ENCODE results near the gene CLK1.

GRCh38 chr2:200909958-200910357 is 45.5 kb upstream of the CLK1 start:
- TF ChIP-seq SP1 (IDR thresholded peaks at IDR 0.05) (no peak), SP1 (CRISPR knock-in tag; IDR thresholded peaks at IDR 0.05) (no peak), ZNF619 (CRISPR knock-in tag; IDR thresholded peaks at IDR 0.05) (no peak), FOXA1 (IDR thresholded peaks at IDR 0.05) (no peak), FOXA1 (CRISPR knock-in tag; IDR thresholded peaks at IDR 0.05) (no peak), POLR2A (IDR thresholded peaks at IDR 0.05; ENCODE audit: insufficient read depth in 1 of 2, low read depth in 2 of 2, low read length in 2 of 2) (no peak), ZNF512 (CRISPR knock-in tag; IDR thresholded peaks at IDR 0.05) (no peak)
